NCI-H446 treated with DMSO at 0.1 percent for 48 hours (cell line): ENCODE results near the gene TCF7L2.
A peak's percentile ranks its signal among the peaks of the same experiment; 100 is the strongest.

Experiments used
- DNase-seq: peaks from one replicate; lab custom pipeline; 2025; lab: John Stamatoyannopoulos, UW

Gene TCF7L2

DNA sequence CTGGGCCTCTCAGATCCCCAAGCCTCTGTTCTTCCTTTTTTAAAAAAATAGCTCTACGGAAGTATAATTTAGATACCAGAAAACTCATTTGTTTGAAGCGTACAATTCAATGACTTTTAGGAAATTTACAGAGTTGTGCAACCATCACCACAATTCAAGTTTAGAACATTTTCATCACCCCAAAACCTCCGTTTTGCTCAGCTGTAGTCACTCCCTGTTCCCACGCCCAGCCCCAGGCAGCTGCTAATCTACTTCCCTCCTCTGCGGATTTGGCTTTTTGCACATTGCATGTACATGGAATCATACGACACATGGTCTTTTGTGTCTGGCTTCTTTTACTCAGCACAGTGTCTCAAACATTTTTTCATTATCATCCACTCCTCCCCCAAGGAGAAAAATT, 229.2 kb downstream of the TCF7L2 start:
- no peak for DNase-seq

DNA sequence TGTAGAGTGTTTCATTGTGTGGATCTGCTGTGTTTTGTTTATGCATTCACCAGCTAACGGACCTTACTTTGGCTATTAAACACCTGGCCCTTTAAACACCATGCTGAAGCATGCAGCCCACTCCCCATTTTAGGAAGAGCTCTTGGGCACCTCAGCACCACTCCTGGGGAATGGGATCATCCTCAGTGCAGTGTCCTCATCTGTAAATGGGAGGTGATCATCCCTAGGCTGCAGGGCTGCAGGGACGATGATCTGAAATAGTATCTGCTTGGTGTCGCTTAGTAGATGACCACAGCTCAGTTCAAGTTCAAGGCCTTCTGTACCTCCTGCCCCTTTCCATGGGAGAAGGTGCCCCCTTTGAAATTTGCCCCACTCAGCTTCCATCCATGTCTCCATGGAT, 229.9 kb downstream of the TCF7L2 start:
- no peak for DNase-seq

DNA sequence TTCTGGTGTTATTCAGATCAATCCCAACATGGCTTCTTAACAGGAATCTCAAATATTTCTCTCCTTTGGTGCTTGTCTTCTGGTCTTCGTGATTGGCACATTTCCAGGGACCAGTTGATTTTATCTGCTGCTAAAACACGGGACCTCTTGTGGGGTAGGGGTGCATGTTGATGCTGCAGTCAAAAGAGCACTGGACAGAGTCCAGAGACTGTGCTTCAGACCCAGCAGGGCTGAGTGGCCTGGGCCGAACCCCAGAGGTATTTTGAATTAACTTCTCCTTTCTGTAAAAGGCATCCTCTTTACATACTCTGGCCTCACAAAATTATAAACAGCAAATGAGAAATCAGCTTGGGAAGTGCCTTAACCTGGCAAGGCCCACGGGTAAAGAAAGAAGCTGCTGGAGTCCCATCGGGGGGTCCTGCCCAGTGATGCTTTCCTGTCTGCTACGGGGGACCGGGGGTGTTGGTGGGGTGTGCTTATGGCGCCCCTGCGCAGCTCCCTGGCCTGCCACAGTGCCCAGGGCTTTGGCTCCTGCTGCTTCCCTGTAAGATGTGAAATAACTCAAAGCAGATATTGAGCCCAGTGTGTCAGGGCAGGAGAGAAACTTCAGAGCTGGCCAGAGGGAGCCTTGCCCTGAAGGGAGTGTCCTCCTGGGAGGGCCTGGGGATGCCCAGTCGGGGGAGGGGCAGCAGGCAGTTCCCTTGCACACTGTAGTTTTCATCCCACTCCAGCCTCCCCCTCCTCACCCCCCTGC, 230.5 kb downstream of the TCF7L2 start:
- DNase-seq, result no peak

DNA sequence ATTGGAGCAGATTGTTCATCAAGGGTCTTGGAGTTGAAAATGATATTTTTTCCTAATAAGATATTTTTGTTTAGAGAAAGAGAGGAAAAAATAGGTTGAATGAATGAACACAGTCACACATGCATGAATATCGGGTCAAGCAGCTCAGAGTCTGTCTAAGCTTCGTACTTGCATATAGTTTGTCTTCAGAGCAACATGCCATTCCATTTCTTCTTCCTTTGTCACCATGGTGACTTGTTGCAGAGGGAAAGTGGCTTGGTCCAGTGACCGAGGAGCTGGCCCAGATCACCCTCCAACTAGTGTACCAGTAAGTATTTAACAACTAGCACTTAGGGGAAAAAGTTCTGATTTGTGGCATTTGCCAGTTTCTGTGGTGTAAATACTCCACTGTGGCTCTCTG, 232.1 kb downstream of the TCF7L2 start:
- DNase-seq, result no peak

DNA sequence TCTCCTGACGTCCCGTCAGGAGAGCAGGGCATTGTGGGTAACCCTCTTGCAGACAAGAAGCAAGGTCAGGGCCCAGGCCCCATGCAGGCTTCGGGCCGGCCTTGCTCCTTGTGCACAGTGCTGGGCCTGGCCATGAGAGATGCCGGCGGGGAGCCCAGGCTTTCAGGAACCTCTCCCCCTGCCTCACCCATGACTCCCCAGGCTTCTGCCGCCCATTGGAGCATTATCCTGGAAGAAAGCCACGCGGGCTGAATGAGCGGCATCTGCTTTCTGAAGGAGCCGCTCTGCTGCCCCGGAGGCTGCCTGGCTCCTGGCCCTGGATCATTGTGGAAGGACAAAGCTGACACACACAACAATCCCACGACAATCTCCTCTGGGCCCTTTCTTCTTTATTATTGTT, 233.5 kb downstream of the TCF7L2 start:
- DNase-seq, result peak; percentile 23

DNA sequence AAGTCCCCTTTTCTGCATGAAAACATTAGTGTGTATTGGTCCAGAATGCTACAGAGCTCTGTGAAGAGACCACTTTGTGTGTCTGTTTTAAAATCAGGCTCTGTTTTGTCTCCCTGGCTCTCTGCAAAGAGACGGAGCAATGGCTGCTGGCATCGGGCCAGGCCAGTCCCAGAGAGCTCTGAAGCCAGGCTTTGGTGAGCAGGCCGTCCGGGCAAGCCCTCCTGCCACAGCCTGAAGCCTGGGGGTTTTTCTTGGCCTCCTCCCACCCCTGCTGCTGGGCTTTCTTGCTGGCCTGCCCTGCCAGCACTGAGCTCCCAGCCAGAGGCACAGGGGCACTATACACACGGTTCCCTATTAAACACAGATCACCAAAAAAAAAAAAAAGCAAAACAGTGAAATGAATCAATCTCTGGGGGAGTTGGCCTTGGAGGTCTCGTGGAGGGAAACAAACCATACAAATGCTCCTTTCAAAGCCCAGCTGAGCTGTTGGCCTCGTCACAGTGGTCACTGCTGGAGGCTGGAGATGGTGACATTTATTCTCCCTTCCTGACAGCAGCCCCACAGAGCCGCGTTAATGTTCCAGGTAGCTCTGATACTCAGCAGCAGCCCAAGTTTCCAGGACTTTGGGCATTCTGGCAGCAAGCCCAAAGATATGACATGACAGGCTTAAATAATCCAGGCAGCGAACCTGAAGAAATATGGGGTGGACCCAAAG, 237.2 kb downstream of the TCF7L2 start:
- peak; percentile 75 for DNase-seq

DNA sequence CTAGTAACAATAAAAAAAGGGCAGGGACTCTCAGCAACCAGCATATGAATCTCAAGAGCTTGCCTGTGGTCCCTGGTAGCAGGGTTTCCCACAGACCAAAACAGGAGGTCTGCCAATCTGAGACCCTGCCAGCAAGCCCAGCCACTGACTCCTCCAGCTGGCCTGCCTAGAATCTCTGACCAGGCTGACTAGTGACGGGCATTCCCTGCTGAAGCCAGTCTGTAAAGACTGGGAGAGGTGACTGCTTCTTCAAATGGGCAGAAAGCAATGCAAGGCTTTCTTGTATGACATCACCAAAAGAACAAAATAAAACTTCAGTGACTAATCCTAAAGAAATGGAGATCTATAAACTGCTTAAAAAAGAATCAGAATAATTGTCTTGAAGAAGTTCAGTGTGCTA, 249.4 kb downstream of the TCF7L2 start:
- DNase-seq, result no peak

DNA sequence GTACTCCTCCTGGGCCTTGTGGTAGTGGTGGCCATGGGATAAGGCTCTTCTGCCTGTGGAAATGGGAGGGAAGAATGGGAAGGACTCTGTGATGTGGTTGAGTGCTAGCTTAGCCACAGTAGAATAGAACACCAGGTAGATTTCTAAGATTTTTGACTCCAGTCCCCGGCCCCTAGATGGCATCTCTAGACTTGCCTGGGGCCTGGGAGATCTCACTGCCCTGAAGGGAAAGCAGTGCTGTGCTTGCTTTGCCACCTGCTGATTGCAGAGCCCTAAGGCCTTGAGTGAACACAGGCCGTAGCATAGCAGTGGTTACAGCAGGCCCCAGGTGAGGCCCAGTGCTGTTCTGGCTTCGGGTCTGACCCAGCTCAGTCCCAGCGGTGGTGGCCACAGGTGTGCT, 252.0 kb downstream of the TCF7L2 start:
- DNase-seq, result no peak

DNA sequence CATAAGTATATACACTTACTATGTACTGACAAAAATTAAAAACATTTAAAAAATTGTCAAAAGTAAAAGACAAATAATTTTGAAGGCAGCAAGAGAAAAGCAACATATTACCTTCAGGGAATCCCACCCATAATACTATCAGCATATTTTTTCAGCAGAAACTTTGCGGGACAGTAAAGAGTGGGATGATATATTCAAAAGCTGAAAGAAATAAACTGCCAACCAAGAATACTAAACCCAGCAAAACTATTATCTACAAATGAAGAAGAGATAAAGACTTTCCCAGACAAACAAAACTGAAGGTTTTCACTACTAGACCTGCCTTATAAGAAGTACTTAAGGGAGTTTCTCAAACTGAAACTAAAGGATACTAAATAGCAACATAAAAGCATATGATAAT, 257.9 kb downstream of the TCF7L2 start:
- DNase-seq, result no peak

DNA sequence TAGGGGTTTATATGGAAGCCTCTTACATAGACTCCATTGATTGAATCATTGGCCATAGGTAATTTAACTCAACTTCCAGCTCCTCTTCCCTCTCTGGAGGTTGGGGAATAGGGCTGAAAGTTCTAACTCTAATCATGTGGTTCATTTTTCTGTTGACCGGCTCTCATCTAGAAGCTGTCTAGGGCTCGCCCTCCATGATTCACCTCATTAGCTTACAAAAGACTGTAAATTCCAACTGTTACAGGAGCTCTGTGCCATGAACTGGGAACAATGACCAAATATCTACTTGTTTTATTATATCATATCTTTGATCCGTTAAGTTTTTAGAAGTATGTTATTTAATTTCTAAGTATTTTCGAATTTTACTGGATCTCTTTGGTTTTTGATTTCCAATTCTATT, 263.0 kb downstream of the TCF7L2 start:
- DNase-seq, result no peak

DNA sequence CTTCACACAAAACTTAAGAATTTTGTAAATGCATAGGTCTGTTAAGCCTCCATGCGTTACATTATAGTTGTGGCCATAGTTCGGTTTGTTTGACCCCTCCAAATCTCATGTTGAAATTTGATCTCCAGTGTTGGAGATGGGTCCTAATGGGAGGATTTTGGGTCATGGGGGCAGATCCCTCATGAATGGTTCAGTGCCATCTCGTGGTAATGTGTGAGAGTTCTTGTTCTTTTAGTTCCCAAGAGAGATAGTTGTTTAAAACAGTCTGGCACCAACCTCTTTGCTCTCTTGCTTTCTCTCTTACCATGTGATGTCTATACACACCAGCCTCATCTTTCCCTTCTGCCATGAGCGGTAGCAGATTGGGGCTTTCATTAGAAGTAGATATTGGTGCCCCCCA, 264.3 kb downstream of the TCF7L2 start:
- no peak for DNase-seq

DNA sequence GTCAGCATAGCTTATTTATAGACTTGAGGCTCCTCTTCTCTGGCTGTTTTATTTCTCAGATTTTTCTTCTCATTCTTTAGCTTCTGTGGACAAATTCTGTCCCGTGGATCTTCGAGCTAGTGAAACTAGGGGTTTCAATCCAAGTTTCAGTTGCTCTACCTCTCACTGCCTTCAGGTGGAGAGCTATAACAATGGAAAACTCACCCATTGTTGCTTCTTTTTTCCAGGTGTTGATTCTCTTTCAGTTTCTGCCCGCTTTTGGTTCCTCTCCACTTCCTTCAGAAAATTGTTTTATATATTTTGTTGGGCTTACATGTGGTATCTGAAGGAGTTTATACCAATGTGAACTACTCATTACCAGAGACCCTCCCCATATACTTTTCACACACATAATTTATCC, 266.1 kb downstream of the TCF7L2 start:
- no peak for DNase-seq
